HG02678 (cell line): Measurements from ENCODE around the gene ADSS1.

Experiments used
- ATAC-seq: cut with Tn5 transposase; IDR thresholded peaks from one replicate; pipeline ENCODE4 v1.9.1; 2021; ENCODE audit warnings: mild to moderate bottlenecking, moderate library complexity; ENCODE audit not compliant: unreplicated experiment

The ADSS1 gene

GRCh38 chr14:104723651-104724406, at the start of gene ADSS1:
ADSS1 (plus strand) TSS chr14:104724229; CDS start chr14:104724271, 42 bp downstream.
- peak; percentile 69 for ATAC-seq

- ATAC-seq, result no peak
Observed at GRCh38 chr14:104675447-104675846, 48.6 kb upstream of the ADSS1 start.

GRCh38 chr14:104676130-104676693, 47.8 kb upstream of the ADSS1 start:
- ATAC-seq, result no peak

DNA sequence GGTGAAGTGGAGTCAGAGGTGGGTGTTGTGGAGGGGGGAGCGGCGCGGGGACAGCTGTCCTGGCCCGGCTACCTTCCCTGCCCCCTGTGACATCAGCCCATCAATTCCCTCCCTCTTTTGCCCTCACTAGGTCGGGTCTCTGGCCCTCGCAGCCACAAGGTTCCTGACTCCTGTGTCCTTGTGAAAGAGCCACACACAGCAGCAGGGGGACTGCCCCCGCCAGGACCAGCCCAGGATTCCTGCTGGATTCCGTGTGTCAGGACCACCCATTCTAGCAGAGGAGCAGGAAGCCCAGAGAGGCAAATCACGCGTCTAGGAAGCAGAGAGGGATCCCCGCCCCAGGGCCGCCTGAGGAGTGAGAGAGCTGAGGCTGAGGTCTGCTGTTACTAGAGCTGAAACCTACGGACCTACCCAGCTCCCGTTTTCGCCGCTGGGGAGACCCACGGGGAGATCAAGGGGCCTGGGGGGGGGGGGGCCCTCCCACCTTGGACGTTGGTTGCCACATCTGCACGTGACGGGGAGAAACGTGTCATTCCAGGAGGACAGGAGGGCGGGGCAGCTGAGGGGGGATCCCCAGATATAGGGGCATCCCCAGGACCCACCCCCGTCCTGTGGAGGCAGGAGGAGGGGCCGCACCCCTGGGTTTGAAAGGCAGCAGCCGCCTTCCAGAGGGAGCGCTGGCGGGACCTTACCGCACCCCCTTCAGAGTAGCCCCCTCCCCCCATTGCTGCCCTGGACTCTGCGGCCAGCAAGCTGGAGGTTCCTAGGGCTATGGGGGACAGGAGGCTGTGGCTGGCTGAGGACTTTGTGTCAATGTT, 47.1 kb upstream of the ADSS1 start:
- peak; percentile 17 for ATAC-seq

DNA sequence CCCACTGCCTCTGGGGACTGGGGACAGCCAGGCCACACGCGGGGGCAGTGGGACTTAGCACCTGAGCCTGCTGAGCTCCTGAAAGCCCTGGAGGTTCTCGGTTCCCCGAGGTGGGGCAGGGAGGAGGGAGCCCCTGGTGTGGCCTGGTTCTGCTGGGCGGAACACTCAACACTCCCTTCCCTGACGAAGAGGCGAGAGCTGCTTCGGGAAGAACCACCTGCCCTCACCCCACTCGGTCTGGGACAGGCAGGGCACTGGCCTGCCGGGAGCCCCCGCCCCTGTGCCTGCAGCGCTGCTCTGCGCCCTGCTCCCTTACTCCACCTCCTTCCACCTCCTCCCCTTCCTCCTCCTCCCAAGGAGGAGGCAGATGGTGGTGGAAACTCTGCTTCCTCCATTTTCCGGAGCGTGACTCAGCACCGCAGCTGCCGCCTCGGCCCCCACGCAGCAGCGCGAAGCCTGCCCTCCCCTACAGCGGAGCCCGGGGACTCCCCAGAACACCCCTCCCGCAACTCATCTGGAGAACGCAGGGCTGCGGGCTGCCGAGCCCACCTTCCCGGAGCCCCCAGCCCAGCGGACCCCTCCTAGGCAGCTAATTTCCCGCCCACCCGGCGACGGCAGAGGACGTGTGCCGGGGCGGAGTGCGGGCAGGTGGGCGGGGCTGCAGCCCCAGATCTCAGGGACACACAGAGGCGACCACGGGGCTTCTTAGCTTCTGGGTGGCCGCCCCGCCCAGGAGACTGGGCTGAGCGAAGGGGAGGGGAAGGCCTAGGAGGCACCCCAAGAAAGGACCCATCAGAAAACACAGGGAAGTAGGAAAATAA, 46.3 kb upstream of the ADSS1 start:
- ATAC-seq, result peak; percentile 47

DNA sequence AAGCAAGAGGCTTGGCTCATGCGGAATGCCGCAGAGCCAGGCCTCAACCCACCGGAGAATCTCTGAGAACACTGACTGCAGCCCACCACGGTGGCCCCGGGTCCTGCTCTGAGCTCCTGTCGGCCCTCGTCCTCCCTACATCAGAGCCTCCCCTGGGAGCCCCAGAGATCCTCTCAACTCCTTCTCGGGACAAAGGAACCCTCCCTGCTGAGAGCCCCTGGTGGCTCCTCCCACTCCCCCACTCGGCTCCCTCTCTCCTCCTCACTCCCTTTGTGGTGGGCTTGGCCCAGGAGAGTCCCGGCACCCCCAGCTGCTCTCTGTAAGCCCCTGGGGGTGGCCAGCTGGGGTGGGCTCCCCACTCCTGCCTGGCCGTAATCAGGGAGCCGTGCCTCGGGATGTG, 45.7 kb upstream of the ADSS1 start:
- no peak for ATAC-seq

DNA sequence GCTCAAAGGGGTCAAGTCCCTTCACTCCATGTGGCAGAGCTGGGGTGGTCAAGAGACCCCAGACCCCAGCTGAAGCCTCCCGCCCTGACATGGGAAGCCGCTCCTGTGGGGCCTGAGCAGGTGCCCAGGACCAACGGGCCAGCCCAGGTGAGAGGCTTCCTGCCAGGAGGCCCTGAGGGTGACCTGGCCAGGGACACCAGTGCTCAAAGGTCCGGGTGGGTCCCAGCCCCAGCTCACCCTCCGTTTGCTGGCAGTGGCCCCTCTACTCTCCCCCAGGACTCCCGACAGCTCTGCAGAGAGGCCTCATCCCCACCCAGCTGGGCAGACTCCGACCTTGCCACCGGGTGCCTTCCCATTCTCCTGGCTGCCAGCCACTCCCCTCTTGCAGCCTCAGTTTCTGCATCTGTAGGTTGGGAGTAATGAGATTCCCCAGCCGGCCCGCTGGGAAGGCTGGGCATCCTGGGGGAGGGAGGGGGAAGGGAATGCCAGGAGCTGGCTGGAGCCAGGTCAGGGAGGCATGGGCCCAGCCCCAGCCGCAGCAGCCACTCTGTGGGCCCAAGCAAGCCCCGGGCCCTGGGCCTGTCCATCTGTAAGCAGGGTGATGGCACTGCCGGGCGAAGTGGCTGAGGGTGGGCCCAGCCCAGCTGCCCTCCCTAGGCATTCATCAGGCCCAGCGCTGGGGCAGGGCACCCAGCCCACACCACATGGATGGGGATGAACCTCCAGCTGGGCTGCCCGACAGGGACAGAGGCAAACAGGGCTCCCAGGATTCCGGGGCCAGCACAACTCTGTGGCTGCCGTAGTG, 44.9 kb upstream of the ADSS1 start:
- no peak for ATAC-seq

- no peak for ATAC-seq
Observed at GRCh38 chr14:104680056-104680805, 43.8 kb upstream of the ADSS1 start.

- ATAC-seq, result no peak
Observed at GRCh38 chr14:104680806-104681688, 43.0 kb upstream of the ADSS1 start.

GRCh38 chr14:104681689-104682074, 42.3 kb upstream of the ADSS1 start:
- no peak for ATAC-seq

DNA sequence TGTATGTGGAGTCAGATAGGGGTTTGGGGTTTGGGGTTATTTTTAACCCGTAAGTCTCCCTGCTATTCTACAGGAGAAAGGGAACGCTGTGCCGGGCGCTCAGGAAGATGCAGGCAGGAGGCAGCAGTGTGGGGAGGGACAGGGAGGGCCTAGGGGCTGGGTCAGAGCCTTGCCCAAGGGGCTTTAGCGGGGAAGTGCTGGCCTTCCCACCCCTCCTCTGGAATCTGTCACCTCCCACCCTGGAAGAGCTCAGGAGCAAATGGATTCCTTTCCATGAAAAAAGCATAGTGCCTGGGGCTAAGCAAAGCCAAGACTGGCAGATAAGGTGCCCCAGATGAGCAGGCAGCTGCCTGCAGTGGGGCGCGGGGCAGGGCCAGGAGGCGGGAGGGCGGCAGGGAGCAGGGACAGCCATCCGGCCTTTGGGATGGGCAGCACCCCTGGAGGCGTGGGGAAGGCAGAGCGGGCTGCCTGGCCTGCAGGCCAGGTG, 41.9 kb upstream of the ADSS1 start:
- no peak for ATAC-seq

- ATAC-seq, result no peak
Observed at GRCh38 chr14:104683653-104684448, 40.2 kb upstream of the ADSS1 start.

- ATAC-seq, result no peak
Observed at GRCh38 chr14:104684449-104684821, 39.6 kb upstream of the ADSS1 start.

DNA sequence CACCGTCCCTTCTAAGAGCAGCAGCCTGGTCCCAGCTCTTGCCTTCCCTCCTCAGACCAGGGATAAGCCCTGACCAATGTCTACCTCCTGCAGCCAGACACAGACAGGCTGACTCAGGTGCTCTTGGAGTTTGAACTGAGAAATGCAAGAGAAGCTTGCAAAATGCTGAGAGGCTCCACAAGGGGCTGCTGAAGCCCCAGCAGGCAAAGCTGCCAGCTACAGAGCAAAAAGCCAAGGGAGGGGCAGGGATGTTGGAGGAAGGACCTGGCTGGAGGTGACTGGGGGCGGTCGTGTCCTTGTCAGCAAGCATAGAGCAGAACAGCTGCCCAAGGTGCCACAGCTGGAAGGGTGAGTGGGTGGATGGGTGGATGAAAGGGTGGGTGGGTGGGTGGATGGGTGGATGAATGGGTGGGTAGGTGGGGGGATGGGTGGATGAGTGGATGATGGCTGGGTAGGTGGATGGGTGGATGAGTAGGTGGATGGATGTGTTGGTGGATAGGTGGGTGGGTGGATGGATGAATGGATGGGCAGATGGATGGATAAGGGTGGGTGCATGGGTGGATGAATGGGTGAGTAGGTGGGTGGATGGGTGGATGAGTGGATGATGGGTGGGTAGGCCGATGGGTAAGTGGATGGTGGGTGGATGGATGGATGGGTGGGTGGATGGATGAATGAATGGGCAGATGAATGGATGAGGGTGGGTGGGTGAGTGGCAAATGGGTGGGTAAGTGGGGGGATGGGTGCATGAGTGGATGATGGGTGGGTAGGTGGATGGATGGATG, 38.6 kb upstream of the ADSS1 start:
- no peak for ATAC-seq

- ATAC-seq, result no peak
Observed at GRCh38 chr14:104685998-104686610, 37.9 kb upstream of the ADSS1 start.
